K562 (cell line): ENCODE results near the gene OMP. TPM values are rescaled to one million over a fixed set of nuclear protein-coding genes. Genes with fewer than 3 reads are reported as not detected.

ENCODE experiments used
- ATAC-seq: fragments of 200-7000 bp; cut with Tn5 transposase; 3 replicates; pipeline ENCODE4 v1.9.1; 2020; ENCODE audit warnings: moderate library complexity
- BruUV-seq: library from RNA; stranded (reverse); fragments of 400-500 nt; replicated peaks from 2 replicates; lab custom pipeline; 2021; lab: Mats Ljungman, UMichigan
- CTCF ChIA-PET: fragments of 300-600 bp; formaldehyde crosslinking; extraction: SDS; loops from one replicate; lab custom pipeline; 2021; ENCODE audit warnings: low intra/inter-chr PET ratio; lab: Yijun Ruan, JAX
- POLR2A ChIA-PET: fragments of 300-600, 350-650 bp; sonication (Branson Sonifier 250); formaldehyde crosslinking; extraction: SDS; loops from one replicate; lab custom pipeline; 2021; ENCODE audit warnings: antibody characterized with exemption, inconsistent platforms; lab: Yijun Ruan, JAX
- DNase-seq, 4 experiments: peaks; one replicate each; pipeline versions ENCODE4 v3.0.0 to v3.0.0-alpha.2; 2011 to 2018; ENCODE audit warnings: low spot score in 3 of 4, mixed read lengths in 3 of 4; ENCODE audit errors: extremely low read depth in 1 of 4
- FAIRE-seq: peaks from 2 replicates; lab custom pipeline; 2011; peaks lifted over from hg19 to GRCh38; lab: Jason Lieb, UNC
- H2AFZ ChIP-seq: 2 replicates; pipeline ENCODE4 v1.6.0; 2011; ENCODE audit warnings: low read depth, low read length, control low read depth, inconsistent platforms
- H3K27ac ChIP-seq: fragments of 200-600 bp; 3 replicates; pipeline ENCODE4 v1.8.0; 2011; ENCODE audit warnings: low read depth, mild to moderate bottlenecking, control low read depth, inconsistent platforms, low read length, moderate library complexity, mixed read lengths; ENCODE audit errors: extremely low read depth
- H3K27me3 ChIP-seq, 2 experiments: fragments of 300-600 bp in 1 of 2; 2 replicates in 1 of 2; 3 replicates in 1 of 2; pipeline versions ENCODE4 v1.6.0 to v1.8.0; 2011; ENCODE audit warnings: inconsistent platforms in 2 of 2, low read length in 2 of 2, mild to moderate bottlenecking in 1 of 2, mixed read lengths in 1 of 2, moderate library complexity in 1 of 2; ENCODE audit not compliant: control insufficient read depth in 2 of 2, insufficient read depth in 2 of 2
- H3K36me3 ChIP-seq: fragments of 300-600 bp; 3 replicates; pipeline ENCODE4 v1.8.0; 2011; ENCODE audit warnings: mild to moderate bottlenecking, low read length, inconsistent platforms; ENCODE audit not compliant: control insufficient read depth, insufficient read depth
- H3K4me1 ChIP-seq, 2 experiments: fragments of 200-600 bp in 1 of 2; replicated peaks in 1 of 2; 2 replicates in 1 of 2; 3 replicates in 1 of 2; pipeline versions ENCODE4 v1.5.1 to v1.8.0; 2011; ENCODE audit warnings: inconsistent platforms in 2 of 2, low read length in 2 of 2, mild to moderate bottlenecking in 1 of 2, mixed read lengths in 1 of 2, moderate library complexity in 1 of 2; ENCODE audit not compliant: control insufficient read depth in 2 of 2, insufficient read depth in 2 of 2
- H3K4me2 ChIP-seq: 2 replicates; pipeline ENCODE4 v1.6.1; 2011; ENCODE audit warnings: low read length, control low read depth, inconsistent platforms, mixed read lengths; ENCODE audit not compliant: insufficient read depth
- H3K4me3 ChIP-seq: fragments of 200-600 bp; sonication (generic), shearing (Covaris generic); 2 replicates; pipeline ENCODE4 v1.5.1; 2016; ENCODE audit warnings: control low read depth, inconsistent platforms
- H3K79me2 ChIP-seq: fragments of 200-600 bp; 3 replicates; pipeline ENCODE4 v1.8.0; 2011; ENCODE audit warnings: low read length, inconsistent platforms; ENCODE audit not compliant: control insufficient read depth, insufficient read depth
- H3K9ac ChIP-seq, 2 experiments: 2 replicates each; pipeline versions ENCODE4 v1.6.0 to v1.6.1; 2011; ENCODE audit warnings: low read depth in 2 of 2, low read length in 2 of 2, control low read depth in 1 of 2, inconsistent platforms in 1 of 2, mild to moderate bottlenecking in 1 of 2, mixed read lengths in 1 of 2; ENCODE audit not compliant: insufficient read depth in 1 of 2
- H3K9me1 ChIP-seq: one replicate; pipeline ENCODE4 v1.6.0; 2011; ENCODE audit warnings: inconsistent platforms, mild to moderate bottlenecking, low read length, moderate library complexity; ENCODE audit not compliant: control insufficient read depth, insufficient read depth
- H3K9me3 ChIP-seq: replicated peaks from 2 replicates; pipeline ENCODE4 v1.5.1; 2011; ENCODE audit warnings: low read depth, low read length, inconsistent platforms; ENCODE audit not compliant: control insufficient read depth, insufficient read depth
- H4K20me1 ChIP-seq: replicated peaks from 2 replicates; pipeline ENCODE4 v1.6.1; 2011; ENCODE audit warnings: low read length, inconsistent platforms, mixed read lengths; ENCODE audit not compliant: control insufficient read depth, insufficient read depth
- MAFK ChIP-seq: IDR thresholded peaks from 2 replicates; pipeline ENCODE4 v1.6.1; 2011; ENCODE audit warnings: low read length, improper control_type of control experiment
- MTA2 ChIP-seq: fragments of 450-650 bp; IDR thresholded peaks from 2 replicates; pipeline ENCODE4 v1.6.1; 2016; ENCODE audit warnings: low read depth
- NELFE ChIP-seq: IDR thresholded peaks from 2 replicates; pipeline ENCODE4 v1.6.1; 2011; ENCODE audit warnings: mild to moderate bottlenecking; ENCODE audit not compliant: insufficient read depth, insufficient read length
- NUFIP1 ChIP-seq: fragments of 450-650 bp; IDR thresholded peaks from 2 replicates; pipeline ENCODE4 v1.6.1; 2018; ENCODE audit not compliant: partially characterized antibody
- PPARD ChIP-seq: fragments of 250-450 bp; sonication (Bioruptor Pico); IDR thresholded peaks from 2 replicates; pipeline ENCODE4 v1.8.0; 2022; ENCODE audit warnings: inconsistent platforms, mild to moderate bottlenecking, moderate library complexity
- SETDB1 ChIP-seq: IDR thresholded peaks from one replicate; pipeline ENCODE4 v1.6.1; 2012; ENCODE audit warnings: low read length, control low read depth, inconsistent platforms
- SRSF1 ChIP-seq: fragments of 200-400 bp; formaldehyde crosslinking; IDR thresholded peaks from 2 replicates; pipeline ENCODE4 v1.6.1; 2017; ENCODE audit warnings: mild to moderate bottlenecking, low read depth, low read length, moderate library complexity
- SUPT5H ChIP-seq: fragments of 450-650 bp; IDR thresholded peaks from 2 replicates; pipeline ENCODE4 v1.6.1; 2016
- ZBTB8A ChIP-seq: fragments of 450-650 bp; IDR thresholded peaks from 2 replicates; pipeline ENCODE4 v1.6.1; 2018; ENCODE audit warnings: mild to moderate bottlenecking, moderate library complexity; ENCODE audit not compliant: partially characterized antibody
- ZNF217 ChIP-seq: sonication (generic); formaldehyde crosslinking; IDR thresholded peaks from 2 replicates; pipeline ENCODE4 v1.8.0; 2022; ENCODE audit warnings: mild to moderate bottlenecking, missing genetic modification reagents
- WGBS: fragments of 100-300 bp; shearing (Covaris generic); methylation state at CpG from one replicate; pipeline ENCODE4 v1.1.6; 2016; ENCODE audit warnings: low coverage, mixed read lengths; ENCODE audit not compliant: insufficient coverage; ENCODE audit errors: missing lambda C conversion rate; 5-methylcytosine and 5-hydroxymethylcytosine counted together
- in situ Hi-C: fragments of 300-500 bp; cut with MboI; formaldehyde crosslinking; loops from 4 replicates; pipeline ENCODE4 v1.15.0; 2018; ENCODE audit warnings: inconsistent platforms, mixed read lengths
- intact Hi-C: fragments of 100-400 bp; cut with micrococcal nuclease; formaldehyde crosslinking; loops from 2 replicates; pipeline ENCODE4 v1.14.2; 2022
- polyA plus RNA-seq, 8 experiments: library from polyadenylated mRNA; depleted of rRNA in 4 of 8; stranded (reverse) in 5 of 8; unstranded in 3 of 8; fragments of >200 nt; fragmentation: Nextera tagmentation in 2 of 8; fragmentation: Illumina TruSeq in 1 of 8; extraction: Ambion mirVana in 2 of 8; extraction: Trizol in 1 of 8; gene quantifications; 2 replicates each; pipeline versions ENCODE4 v1.2.1 to v1.2.3, GENCODE V29; 2011 to 2014; ENCODE audit warnings: inconsistent platforms in 1 of 8, missing spikeins in 1 of 8
- total RNA-seq, 7 experiments: library from RNA; depleted of rRNA in 6 of 7; stranded (reverse); fragments of >200 nt in 6 of 7; fragmentation: Illumina TruSeq in 2 of 7; extraction: Trizol in 2 of 7; gene quantifications; 2 replicates each; pipeline versions ENCODE4 v1.2.1 to v1.2.3, GENCODE V29; 2011 to 2021; ENCODE audit warnings: low replicate concordance in 1 of 7
- TF ChIP-seq, protein P1 (sequence below): fragments of 250-450 bp; sonication (Bioruptor Pico); IDR thresholded peaks from 2 replicates; pipeline ENCODE4 v1.9.0; 2021; ENCODE audit warnings: mild to moderate bottlenecking
- TF ChIP-seq, protein P2 (sequence below): conservative IDR thresholded peaks from 2 replicates; pipeline ENCODE4 v1.6.1; 2011; ENCODE audit warnings: low read depth, mild to moderate bottlenecking, low read length; ENCODE audit not compliant: control insufficient read depth

Gene OMP
- total and polyA plus RNA-seq, 9 of the 15 experiments (the other 6 are each of a cell fraction or from before 2014, with no cell fraction given), result not detected

DNA sequence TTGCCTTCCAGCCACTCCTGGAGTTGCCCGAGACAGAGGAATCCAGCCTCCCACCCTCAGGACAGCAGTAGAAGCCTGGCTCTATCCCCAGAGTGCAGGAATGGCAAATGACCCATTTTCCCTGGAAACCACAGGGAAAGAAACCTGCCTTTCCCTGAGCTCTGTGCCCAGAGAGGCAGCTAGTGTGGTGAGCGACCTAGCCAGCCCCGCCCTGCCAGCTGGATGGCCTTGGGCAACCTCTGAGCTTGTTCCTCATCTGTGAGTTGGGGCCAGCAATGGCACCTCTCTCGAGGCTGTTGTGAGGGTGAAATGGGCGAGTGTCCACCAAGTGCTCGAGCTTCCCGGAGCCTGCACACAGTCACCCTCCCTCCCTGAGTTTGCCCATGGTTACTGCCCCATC lies 3.7 kb downstream of the OMP start:
- intact Hi-C loops (no loop called here), in situ Hi-C loops (loop anchor here (10.0 kb wide), 1 partner anchor 382 kb away; no protein-coding TSS in a partner anchor)
- Histone ChIP-seq H3K9me1 (peaks cover 4% of the 10 kb centered on the region), H3K36me3 (no peaks in the 10 kb centered on the region), H3K9me3 (no peaks in the 10 kb centered on the region), H2AFZ (no peak overlapping the region), H3K4me1 (peaks cover 0 to 15% of the 10 kb centered on the region in 2 experiments; a peak in 1 of 5 replicates), H3K27me3 (peaks cover 21 to 90% of the 10 kb centered on the region in 2 experiments; a peak in 4 of 5 replicates), H3K4me3 (no peak overlapping the region), H3K9ac (0 out of 4 replicates have a peak overlapping the region, but pooled peaks of 1 of the 2 experiments have one; percentile 4), H3K79me2 (no peaks in the 10 kb centered on the region), H3K4me2 (no peak overlapping the region), H4K20me1 (0 out of 2 replicates have a peak, but pooled peaks cover 10% of the 10 kb centered on the region), H3K27ac (no peak overlapping the region)
- CTCF ChIA-PET, result no interaction called here
- WGBS, result 0% methylated on average over 7 of the region's 7 CpGs
- POLR2A ChIA-PET, result interaction anchor here (0.6 to 0.9 kb wide), 2 partner anchors 10 to 33 kb away, joined by 3 read pairs; no protein-coding TSS in a partner anchor
- ATAC-seq (no peak), FAIRE-seq (no peak), DNase-seq (no peak)
- no TSS peak for BruUV-seq
- no peak for TF ChIP-seq NELFE
- no peak for TF ChIP-seq MTA2
- no peak for TF ChIP-seq SRSF1
- TF ChIP-seq SUPT5H, result no peak
- TF ChIP-seq MAFK, result no peak
- TF ChIP-seq, protein P1, sequence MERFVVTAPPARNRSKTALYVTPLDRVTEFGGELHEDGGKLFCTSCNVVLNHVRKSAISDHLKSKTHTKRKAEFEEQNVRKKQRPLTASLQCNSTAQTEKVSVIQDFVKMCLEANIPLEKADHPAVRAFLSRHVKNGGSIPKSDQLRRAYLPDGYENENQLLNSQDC, result no peak
- no peak for TF ChIP-seq ZNF217 (CRISPR knock-in tag)
- no peak for TF ChIP-seq SETDB1
- TF ChIP-seq ZBTB8A, result no peak
- no peak for TF ChIP-seq NUFIP1
- TF ChIP-seq PPARD (CRISPR knock-in tag), result no peak
- TF ChIP-seq, protein P2, sequence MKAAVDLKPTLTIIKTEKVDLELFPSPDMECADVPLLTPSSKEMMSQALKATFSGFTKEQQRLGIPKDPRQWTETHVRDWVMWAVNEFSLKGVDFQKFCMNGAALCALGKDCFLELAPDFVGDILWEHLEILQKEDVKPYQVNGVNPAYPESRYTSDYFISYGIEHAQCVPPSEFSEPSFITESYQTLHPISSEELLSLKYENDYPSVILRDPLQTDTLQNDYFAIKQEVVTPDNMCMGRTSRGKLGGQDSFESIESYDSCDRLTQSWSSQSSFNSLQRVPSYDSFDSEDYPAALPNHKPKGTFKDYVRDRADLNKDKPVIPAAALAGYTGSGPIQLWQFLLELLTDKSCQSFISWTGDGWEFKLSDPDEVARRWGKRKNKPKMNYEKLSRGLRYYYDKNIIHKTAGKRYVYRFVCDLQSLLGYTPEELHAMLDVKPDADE, result no peak
